H1 (cell line): Measurements from ENCODE around the gene NKPD1. TPM values are rescaled to one million over a fixed set of nuclear protein-coding genes. Genes with fewer than 3 reads are reported as not detected.

Source experiments
- CTCF ChIA-PET: fragments of 300-600 bp; sonication (Branson Sonifier 250); formaldehyde crosslinking; loops from one replicate; lab custom pipeline; 2021; ENCODE audit not compliant: partially characterized antibody; lab: Charles Lee
- POLR2A ChIA-PET: fragments of 300-600 bp; sonication (Branson Sonifier 250); formaldehyde crosslinking; loops from one replicate; lab custom pipeline; 2021; ENCODE audit warnings: inconsistent platforms; ENCODE audit not compliant: partially characterized antibody; lab: Charles Lee
- DNase-seq, 2 experiments: peaks; one replicate each; pipeline versions ENCODE4 v3.0.0 to v3.0.0-alpha.2; 2010 to 2022; ENCODE audit warnings: low spot score in 2 of 2, low read depth in 1 of 2, mixed read lengths in 1 of 2
- FAIRE-seq: peaks from 2 replicates; lab custom pipeline; 2011; peaks lifted over from hg19 to GRCh38; lab: Jason Lieb, UNC
- H2AFZ ChIP-seq: 2 replicates; pipeline ENCODE4 v1.8.1; 2012; ENCODE audit warnings: low read length, inconsistent platforms
- H2AK5ac ChIP-seq: 2 replicates; pipeline ENCODE4 v1.6.1; 2013; ENCODE audit warnings: low read depth, low read length
- H2BK120ac ChIP-seq: replicated peaks from 2 replicates; pipeline ENCODE3; 2013; ENCODE audit warnings: low read depth, low read length, inconsistent platforms
- H2BK12ac ChIP-seq: 2 replicates; pipeline ENCODE4 v1.6.1; 2013; ENCODE audit warnings: low read depth, low read length
- H2BK15ac ChIP-seq: 2 replicates; pipeline ENCODE4 v1.6.1; 2013; ENCODE audit warnings: low read length
- H2BK20ac ChIP-seq: 2 replicates; pipeline ENCODE4 v1.6.1; 2013; ENCODE audit warnings: low read length
- H2BK5ac ChIP-seq: 2 replicates; pipeline ENCODE4 v1.6.1; 2013; ENCODE audit warnings: low read depth, low read length
- H3K14ac ChIP-seq: 2 replicates; pipeline ENCODE4 v1.6.1; 2013; ENCODE audit warnings: inconsistent platforms; ENCODE audit not compliant: insufficient read length
- H3K18ac ChIP-seq: 2 replicates; pipeline ENCODE4 v1.6.1; 2013; ENCODE audit warnings: low read length; ENCODE audit errors: extremely low read depth
- H3K23ac ChIP-seq: 2 replicates; pipeline ENCODE4 v1.6.1; 2013; ENCODE audit warnings: inconsistent platforms; ENCODE audit not compliant: insufficient read length
- H3K23me2 ChIP-seq: 2 replicates; pipeline ENCODE4 v1.6.1; 2013; ENCODE audit warnings: low read depth, low read length
- H3K27ac ChIP-seq: 2 replicates; pipeline ENCODE4 v1.6.1; 2011; ENCODE audit warnings: low read depth, low read length, inconsistent platforms
- H3K27me3 ChIP-seq, 4 experiments: replicated peaks in 1 of 4; 1 replicate in 1 of 4; 2 replicates in 3 of 4; pipeline versions ENCODE4 v1.6.1 to v1.8.1; 2011 to 2013; ENCODE audit warnings: low read length in 3 of 4, mild to moderate bottlenecking in 3 of 4, inconsistent platforms in 2 of 4, mixed read lengths in 2 of 4, moderate library complexity in 1 of 4; ENCODE audit not compliant: control insufficient read depth in 3 of 4, insufficient read depth in 3 of 4; ENCODE audit errors: extremely low read depth in 1 of 4
- H3K36me3 ChIP-seq, 4 experiments: 2 replicates each; pipeline versions ENCODE4 v1.6.1 to v1.8.1; 2011 to 2013; ENCODE audit warnings: mild to moderate bottlenecking in 4 of 4, low read length in 3 of 4, moderate library complexity in 2 of 4, control low read depth in 1 of 4, inconsistent platforms in 1 of 4; ENCODE audit not compliant: insufficient read depth in 4 of 4, control insufficient read depth in 2 of 4
- H3K4ac ChIP-seq: replicated peaks from 2 replicates; pipeline ENCODE3; 2013; ENCODE audit warnings: low read length, low read depth, mixed read lengths, inconsistent platforms; ENCODE audit not compliant: insufficient read length
- H3K4me1 ChIP-seq, 4 experiments: replicated peaks in 1 of 4; 1 replicate in 1 of 4; 2 replicates in 3 of 4; pipeline versions ENCODE4 v1.6.1 to v1.8.1; 2011 to 2013; ENCODE audit warnings: low read length in 3 of 4, inconsistent platforms in 2 of 4, mixed read lengths in 1 of 4; ENCODE audit not compliant: insufficient read depth in 4 of 4, control insufficient read depth in 3 of 4
- H3K4me2 ChIP-seq, 2 experiments: 2 replicates each; pipeline versions ENCODE4 v1.6.1 to v1.8.1; 2011 to 2013; ENCODE audit warnings: low read depth in 2 of 2, low read length in 2 of 2, control low read depth in 1 of 2, inconsistent platforms in 1 of 2, mild to moderate bottlenecking in 1 of 2; ENCODE audit not compliant: insufficient read depth in 1 of 2
- H3K4me3 ChIP-seq, 4 experiments: fragments of 200-600, 300-600 bp in 1 of 4; sonication (generic), shearing (Covaris generic), sonication (Bioruptor Twin) in 1 of 4; 2 replicates each; pipeline versions ENCODE4 v1.5.1 to v1.8.1; 2011 to 2016; ENCODE audit warnings: low read length in 4 of 4, low read depth in 3 of 4, control low read depth in 2 of 4, inconsistent platforms in 2 of 4, mild to moderate bottlenecking in 2 of 4, mixed read lengths in 1 of 4, moderate library complexity in 1 of 4; ENCODE audit not compliant: insufficient read depth in 2 of 4; ENCODE audit errors: extremely low read depth in 1 of 4
- H3K56ac ChIP-seq: replicated peaks from 2 replicates; pipeline ENCODE3; 2013; ENCODE audit warnings: low read depth, mild to moderate bottlenecking, mixed read lengths, low read length, inconsistent platforms; ENCODE audit not compliant: insufficient read length
- H3K79me1 ChIP-seq: 2 replicates; pipeline ENCODE4 v1.6.1; 2013; ENCODE audit warnings: low read depth, low read length, control low read depth
- H3K79me2 ChIP-seq, 2 experiments: 2 replicates each; pipeline versions ENCODE4 v1.6.1 to v1.8.1; 2012 to 2013; ENCODE audit warnings: low read length in 2 of 2, mild to moderate bottlenecking in 2 of 2, inconsistent platforms in 1 of 2; ENCODE audit not compliant: insufficient read depth in 2 of 2, control insufficient read depth in 1 of 2
- H3K9ac ChIP-seq, 4 experiments: replicated peaks in 1 of 4; 1 replicate in 1 of 4; 2 replicates in 3 of 4; pipeline versions ENCODE4 v1.6.1 to v1.8.1; 2011 to 2013; ENCODE audit warnings: low read depth in 3 of 4, low read length in 3 of 4, control low read depth in 2 of 4, mild to moderate bottlenecking in 2 of 4, moderate library complexity in 2 of 4, inconsistent platforms in 1 of 4; ENCODE audit errors: extremely low read depth in 1 of 4
- H3K9me3 ChIP-seq, 2 experiments: 2 replicates each; pipeline versions ENCODE4 v1.6.1 to v1.8.1; 2012 to 2013; ENCODE audit warnings: mild to moderate bottlenecking in 2 of 2, moderate library complexity in 2 of 2, control low read depth in 1 of 2, inconsistent platforms in 1 of 2, low read depth in 1 of 2, low read length in 1 of 2, mixed read lengths in 1 of 2; ENCODE audit not compliant: insufficient read depth in 2 of 2
- H4K20me1 ChIP-seq, 2 experiments: replicated peaks in 1 of 2; 2 replicates each; pipeline versions ENCODE3 to v1.8.1; 2011 to 2013; ENCODE audit warnings: inconsistent platforms in 2 of 2, low read length in 2 of 2, mild to moderate bottlenecking in 1 of 2; ENCODE audit not compliant: insufficient read depth in 2 of 2, control insufficient read depth in 1 of 2
- H4K5ac ChIP-seq: 2 replicates; pipeline ENCODE4 v1.6.1; 2013; ENCODE audit warnings: low read length, low read depth, mixed read lengths, inconsistent platforms; ENCODE audit not compliant: insufficient read length
- H4K8ac ChIP-seq: 2 replicates; pipeline ENCODE4 v1.8.0; 2013; ENCODE audit warnings: mild to moderate bottlenecking, moderate library complexity, low read length, inconsistent platforms; ENCODE audit not compliant: insufficient read depth; ENCODE audit errors: extremely low read depth
- H4K91ac ChIP-seq: replicated peaks from 2 replicates; pipeline ENCODE3; 2013; ENCODE audit warnings: low read length, mixed read lengths, inconsistent platforms; ENCODE audit not compliant: insufficient read length
- CBX8 ChIP-seq: fragments of 300-800, 300-1000 bp; sonication (generic); IDR thresholded peaks from 2 replicates; pipeline ENCODE4 v1.7.1; 2016; ENCODE audit warnings: low read depth, low read length, borderline replicate concordance
- CHD1 ChIP-seq: IDR thresholded peaks from 2 replicates; pipeline ENCODE4 v1.6.1; 2012; ENCODE audit warnings: low read depth, low read length, improper control_type of control experiment
- CHD2 ChIP-seq: IDR thresholded peaks from 2 replicates; pipeline ENCODE4 v1.6.1; 2012; ENCODE audit warnings: low read length, improper control_type of control experiment
- GTF2F1 ChIP-seq: IDR thresholded peaks from 2 replicates; pipeline ENCODE4 v1.6.1; 2012; ENCODE audit warnings: low read depth, low read length, improper control_type of control experiment, borderline replicate concordance
- JUND ChIP-seq: IDR thresholded peaks from 2 replicates; pipeline ENCODE4 v1.6.1; 2011; ENCODE audit warnings: mild to moderate bottlenecking, improper control_type of control experiment, low read length
- MAFK ChIP-seq: IDR thresholded peaks from 2 replicates; pipeline ENCODE4 v1.6.1; 2012; ENCODE audit warnings: low read depth, mild to moderate bottlenecking, improper control_type of control experiment, low read length
- PHF8 ChIP-seq: fragments of 200-600 bp; sonication (generic); conservative IDR thresholded peaks from 2 replicates; pipeline ENCODE4 v1.7.1; 2012; ENCODE audit warnings: low read depth, mild to moderate bottlenecking, inconsistent platforms, low read length, moderate library complexity
- POU5F1 ChIP-seq: IDR thresholded peaks from 2 replicates; pipeline ENCODE4 v1.6.1; 2011; ENCODE audit warnings: low read depth, mild to moderate bottlenecking, low read length, moderate library complexity
- WGBS, 2 experiments: shearing (Covaris generic) in 1 of 2; methylation state at CpG; one replicate each; pipeline versions ENCODE4 v1.1.6 to v1.1.7; 2013 to 2015; ENCODE audit warnings: low lambda C conversion rate in 2 of 2, mixed read lengths in 2 of 2, inconsistent platforms in 1 of 2, low coverage in 1 of 2, missing lambda C conversion rate in 1 of 2; ENCODE audit not compliant: insufficient replicate concordance in 2 of 2, insufficient coverage in 1 of 2, insufficient read length in 1 of 2; ENCODE audit errors: extremely low coverage in 1 of 2, missing lambda C conversion rate in 1 of 2; 5-methylcytosine and 5-hydroxymethylcytosine counted together
- polyA plus RNA-seq, 7 experiments: library from polyadenylated mRNA; depleted of rRNA in 3 of 7; stranded (reverse) in 5 of 7; unstranded in 2 of 7; fragments of >200 nt in 5 of 7; fragments of 200-250 nt in 2 of 7; gene quantifications; 1 replicate in 5 of 7; 2 replicates in 1 of 7; 4 replicates in 1 of 7; pipeline versions ENCODE4 v1.2.1 to v1.2.3, GENCODE V29; 2011 to 2013; ENCODE audit warnings: missing spikeins in 2 of 7, mixed read lengths in 2 of 7
- total RNA-seq: library from RNA; stranded (reverse); fragmentation: NEBNext Ultra II Directional; extraction: Animal tissue kit (Norgen Biotek cat#: 25700); gene quantifications from 2 replicates; pipeline ENCODE4 v1.2.1, GENCODE V29; 2021

Gene NKPD1
- total and polyA plus RNA-seq, 2 of the 8 experiments (the other 6 are each of a cell fraction or from before 2014, with no cell fraction given): 0.30 to 0.39 TPM

DNA sequence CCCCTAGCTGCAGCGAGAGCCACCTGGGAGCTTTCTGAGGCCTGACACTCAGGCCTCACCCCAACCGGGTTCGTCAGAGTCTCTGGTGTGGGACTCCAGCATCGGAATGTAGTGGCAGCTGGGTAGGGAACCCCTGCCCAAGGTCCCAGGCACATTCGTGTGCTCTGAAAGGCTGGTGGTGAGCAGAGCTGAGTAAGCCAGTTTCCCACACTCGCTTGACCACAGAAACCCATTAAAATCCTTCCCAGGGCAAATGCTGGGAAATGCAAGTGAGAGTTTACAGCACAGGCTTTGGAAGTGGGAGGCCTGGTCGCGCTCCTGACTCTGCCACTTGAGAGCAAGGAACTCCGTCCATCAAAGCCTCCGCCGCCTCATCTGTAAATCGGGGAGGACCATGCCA is 13.0 kb upstream of the NKPD1 start:
- Histone ChIP-seq H3K4me2 (no peak overlapping the region), H3K9me3 (no peaks in the 10 kb centered on the region), H3K4me3 (no peak overlapping the region), H2BK20ac (no peak overlapping the region), H2AFZ (no peak overlapping the region), H2BK120ac (no peak overlapping the region), H3K27me3 (no peaks in the 10 kb centered on the region), H3K4me1 (no peaks in the 10 kb centered on the region; a peak in 1 of 7 replicates), H3K18ac (no peak overlapping the region), H3K23me2 (no peaks in the 10 kb centered on the region; the same call in 1 of the 2 replicates), H2BK15ac (no peak overlapping the region), H4K91ac (no peak overlapping the region), H4K8ac (no peak overlapping the region), H4K20me1 (peaks cover 3 to 10% of the 10 kb centered on the region in 2 experiments), H3K9ac (no peak overlapping the region), H3K27ac (no peak overlapping the region), H2AK5ac (no peak overlapping the region), H2BK5ac (no peak overlapping the region), H3K79me1 (peaks cover 6% of the 10 kb centered on the region), H2BK12ac (no peak overlapping the region), H3K23ac (no peak overlapping the region), H3K36me3 (no peaks in the 10 kb centered on the region), H3K14ac (no peak overlapping the region), H3K79me2 (peaks cover 0 to 3% of the 10 kb centered on the region in 2 experiments; a peak in 1 of 4 replicates), H3K4ac (no peak overlapping the region), H3K56ac (no peak overlapping the region), H4K5ac (no peak overlapping the region)
- no peak for TF ChIP-seq JUND
- no peak for TF ChIP-seq CHD2
- no peak for TF ChIP-seq GTF2F1
- no peak for TF ChIP-seq POU5F1
- TF ChIP-seq CHD1: no peak
- no peak for TF ChIP-seq PHF8
- TF ChIP-seq CBX8: no peak
- no peak for TF ChIP-seq MAFK
- FAIRE-seq (no peak), DNase-seq (no peak)
- ChIA-PET POLR2A (no interaction called here), CTCF (interaction anchor here (0.8 to 1.0 kb wide), 2 partner anchors 9 to 25 kb away, joined by 3 read pairs; no protein-coding TSS in a partner anchor)
- WGBS, 2 experiments: 92% methylated on average over 11 of the region's 12 CpGs; no CpG with 5 or more reads in 1 of the 2 experiments
